Mesothelial cell of epicardium (in vitro differentiated cells): ENCODE results near the gene NSUN4. TPM values are rescaled to one million over a fixed set of nuclear protein-coding genes. Genes with fewer than 3 reads are reported as not detected.
A peak's percentile ranks its signal among the peaks of the same experiment; 100 is the strongest.
"Not testable (repeated sequence)": the region's sequence is repeated elsewhere in the genome, so short reads cannot be mapped to it uniquely, and the experiment has no call there.

Source experiments
- DNase-seq, 2 experiments: peaks; one replicate each; pipeline ENCODE4 v3.0.0; 2021; ENCODE audit warnings: low spot score in 2 of 2; ENCODE audit not compliant: unreplicated experiment in 2 of 2
- H3K27ac Mint-ChIP-seq: 2 replicates; pipeline ENCODE4 v1.8.0; 2021; ENCODE audit warnings: mixed read lengths
- H3K27me3 Mint-ChIP-seq: 2 replicates; pipeline ENCODE4 v1.8.0; 2021; ENCODE audit warnings: low read depth, mixed read lengths
- H3K36me3 Mint-ChIP-seq: 2 replicates; pipeline ENCODE4 v1.8.0; 2021; ENCODE audit warnings: mixed read lengths
- H3K4me1 Mint-ChIP-seq: 2 replicates; pipeline ENCODE4 v1.8.0; 2021; ENCODE audit warnings: mixed read lengths
- H3K4me3 Mint-ChIP-seq: 2 replicates; pipeline ENCODE4 v1.8.0; 2021; ENCODE audit warnings: mild to moderate bottlenecking, moderate library complexity, mixed read lengths
- H3K9me3 Mint-ChIP-seq: 2 replicates; pipeline ENCODE4 v1.8.0; 2021; ENCODE audit warnings: mixed read lengths
- total RNA-seq: library from RNA; stranded (reverse); gene quantifications from 3 replicates; pipeline ENCODE4 v1.2.1, GENCODE V29; 2021
- TF ChIP-seq, protein P1 (sequence below): fragments of 200-600 bp; sonication (generic); IDR thresholded peaks from one replicate; pipeline ENCODE4 v1.5.0; 2021; ENCODE audit warnings: antibody characterized with exemption; ENCODE audit not compliant: unreplicated experiment

Gene NSUN4
- total RNA-seq, 1 donor from 2014 or later = 23.5 TPM

DNA sequence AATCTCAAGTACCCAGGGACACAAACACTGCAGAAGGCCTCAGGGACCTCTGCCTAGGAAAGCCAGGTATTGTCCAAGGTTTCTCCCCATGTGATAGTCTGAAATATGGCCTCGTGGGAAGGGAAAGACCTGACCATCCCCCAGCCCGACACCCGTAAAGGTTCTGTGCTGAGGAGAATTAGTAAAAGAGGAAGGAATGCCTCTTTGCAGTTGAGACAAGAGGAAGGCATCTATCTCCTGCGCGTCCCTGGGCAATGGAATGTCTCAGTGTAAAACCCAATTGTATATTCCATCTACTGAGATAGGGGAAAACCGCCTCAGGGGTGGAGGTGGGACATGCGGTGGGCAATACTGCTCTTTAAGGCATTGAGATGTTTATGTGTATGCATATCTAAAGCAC is 10.8 kb upstream of the NSUN4 start:
- H3K4me1 Mint-ChIP-seq, H3K27me3 Mint-ChIP-seq, H3K9me3 Mint-ChIP-seq, H3K4me3 Mint-ChIP-seq, DNase-seq, H3K36me3 Mint-ChIP-seq, H3K27ac Mint-ChIP-seq: not testable (repeated sequence)

DNA sequence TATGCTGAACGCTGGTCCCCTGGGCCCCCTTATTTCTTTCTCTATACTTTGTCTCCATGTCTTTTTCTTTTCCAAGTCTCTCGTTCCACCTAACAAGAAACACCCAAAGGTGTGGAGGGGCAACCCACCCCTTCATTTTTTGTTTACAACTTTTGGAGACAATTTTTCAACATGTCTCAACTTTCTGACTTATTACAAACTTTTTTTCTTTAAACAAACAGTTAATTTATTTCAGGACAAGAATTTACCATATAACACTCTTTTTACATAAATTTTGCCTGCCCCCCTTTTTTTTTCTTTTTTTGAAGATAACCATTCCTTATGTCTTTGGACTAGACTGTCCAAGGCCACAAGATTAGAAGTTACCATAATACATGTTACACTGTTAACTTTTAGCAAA is 10.2 kb upstream of the NSUN4 start:
- not testable (repeated sequence) for H3K27ac Mint-ChIP-seq, H3K4me3 Mint-ChIP-seq, DNase-seq, H3K27me3 Mint-ChIP-seq, H3K4me1 Mint-ChIP-seq, H3K9me3 Mint-ChIP-seq, H3K36me3 Mint-ChIP-seq

DNA sequence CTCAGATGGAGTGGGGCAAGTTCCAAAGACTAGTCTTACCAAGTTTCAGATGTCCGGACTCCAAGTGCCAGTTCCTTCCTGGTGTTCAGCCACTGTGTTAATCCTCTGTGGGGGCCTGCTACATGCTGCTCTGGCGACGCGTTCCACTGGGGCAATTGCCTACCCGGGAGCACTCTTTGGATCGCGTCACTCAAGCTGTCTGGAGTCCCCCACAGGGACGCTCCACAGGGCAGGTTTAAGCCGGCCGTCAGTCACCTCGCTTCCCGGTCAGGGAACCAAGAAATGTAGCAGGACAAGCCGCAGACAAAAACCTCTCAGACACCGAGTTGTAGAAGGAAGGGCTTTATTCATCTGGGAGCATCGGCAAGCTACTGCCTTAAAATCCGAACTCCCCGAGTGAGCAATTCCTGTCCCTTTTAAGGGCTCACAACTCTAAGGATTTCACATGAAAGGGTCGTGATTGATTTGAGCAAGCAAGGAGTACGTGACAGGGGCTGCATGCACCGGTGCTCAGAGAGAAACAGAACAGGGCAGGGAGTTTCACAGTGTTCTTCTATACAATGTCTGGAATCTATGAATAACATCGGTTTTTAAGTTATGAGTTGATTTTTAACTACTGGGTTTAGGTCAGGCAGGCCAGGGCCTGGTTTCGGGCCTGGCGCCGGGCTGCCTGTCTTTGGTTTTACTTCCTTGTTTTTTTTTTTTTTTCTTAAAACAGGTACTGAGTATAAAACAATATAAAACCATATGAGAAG is 8.6 kb upstream of the NSUN4 start:
- H3K4me1 Mint-ChIP-seq, DNase-seq, H3K4me3 Mint-ChIP-seq, H3K36me3 Mint-ChIP-seq, H3K27me3 Mint-ChIP-seq, H3K9me3 Mint-ChIP-seq: not testable (repeated sequence)
- peak overlapping the region; percentile 69 for H3K27ac Mint-ChIP-seq

DNA sequence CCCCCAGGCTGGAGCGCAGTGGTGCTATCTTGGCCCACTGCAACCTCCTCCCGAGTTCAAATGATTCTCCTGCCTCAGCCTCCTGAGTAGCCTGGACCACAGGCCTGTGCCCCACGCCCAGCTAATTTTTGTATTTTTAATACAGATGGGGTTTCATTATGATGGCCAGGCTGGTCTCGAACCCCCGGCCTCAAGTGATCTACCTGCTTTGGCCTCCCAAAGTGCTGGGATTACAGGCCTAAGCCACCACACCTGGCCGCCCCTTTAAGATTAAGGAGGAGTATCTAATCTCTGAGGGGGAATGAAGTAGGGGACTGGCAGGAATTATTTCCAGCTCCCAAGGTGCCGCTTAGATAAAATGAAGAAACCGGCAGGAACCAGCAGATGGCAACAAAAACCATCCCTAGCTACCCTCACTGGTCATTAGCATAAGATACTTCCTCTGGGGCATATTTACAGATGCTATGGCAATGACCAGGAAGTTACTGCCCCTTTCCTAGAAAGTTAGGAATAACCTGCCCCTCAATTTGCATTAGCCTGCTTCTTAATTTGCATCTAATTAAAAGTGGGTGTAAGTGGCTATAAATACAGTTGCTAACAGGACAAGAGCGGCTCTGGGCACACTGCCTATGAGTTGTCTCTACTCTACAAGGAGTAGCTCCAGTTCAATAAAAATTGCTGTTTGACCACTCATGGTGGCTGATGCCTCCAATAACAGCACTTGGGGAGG is 7.1 kb upstream of the NSUN4 start:
- Mint-ChIP-seq H3K27me3 (no peaks in the 10 kb centered on the region), H3K9me3 (no peaks in the 10 kb centered on the region), H3K27ac (no peak overlapping the region), H3K4me3 (no peak overlapping the region), H3K36me3 (no peaks in the 10 kb centered on the region), H3K4me1 (peaks cover 4% of the 10 kb centered on the region)
- TF ChIP-seq, protein P1, sequence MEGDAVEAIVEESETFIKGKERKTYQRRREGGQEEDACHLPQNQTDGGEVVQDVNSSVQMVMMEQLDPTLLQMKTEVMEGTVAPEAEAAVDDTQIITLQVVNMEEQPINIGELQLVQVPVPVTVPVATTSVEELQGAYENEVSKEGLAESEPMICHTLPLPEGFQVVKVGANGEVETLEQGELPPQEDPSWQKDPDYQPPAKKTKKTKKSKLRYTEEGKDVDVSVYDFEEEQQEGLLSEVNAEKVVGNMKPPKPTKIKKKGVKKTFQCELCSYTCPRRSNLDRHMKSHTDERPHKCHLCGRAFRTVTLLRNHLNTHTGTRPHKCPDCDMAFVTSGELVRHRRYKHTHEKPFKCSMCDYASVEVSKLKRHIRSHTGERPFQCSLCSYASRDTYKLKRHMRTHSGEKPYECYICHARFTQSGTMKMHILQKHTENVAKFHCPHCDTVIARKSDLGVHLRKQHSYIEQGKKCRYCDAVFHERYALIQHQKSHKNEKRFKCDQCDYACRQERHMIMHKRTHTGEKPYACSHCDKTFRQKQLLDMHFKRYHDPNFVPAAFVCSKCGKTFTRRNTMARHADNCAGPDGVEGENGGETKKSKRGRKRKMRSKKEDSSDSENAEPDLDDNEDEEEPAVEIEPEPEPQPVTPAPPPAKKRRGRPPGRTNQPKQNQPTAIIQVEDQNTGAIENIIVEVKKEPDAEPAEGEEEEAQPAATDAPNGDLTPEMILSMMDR = no peak
- no peak for DNase-seq

DNA sequence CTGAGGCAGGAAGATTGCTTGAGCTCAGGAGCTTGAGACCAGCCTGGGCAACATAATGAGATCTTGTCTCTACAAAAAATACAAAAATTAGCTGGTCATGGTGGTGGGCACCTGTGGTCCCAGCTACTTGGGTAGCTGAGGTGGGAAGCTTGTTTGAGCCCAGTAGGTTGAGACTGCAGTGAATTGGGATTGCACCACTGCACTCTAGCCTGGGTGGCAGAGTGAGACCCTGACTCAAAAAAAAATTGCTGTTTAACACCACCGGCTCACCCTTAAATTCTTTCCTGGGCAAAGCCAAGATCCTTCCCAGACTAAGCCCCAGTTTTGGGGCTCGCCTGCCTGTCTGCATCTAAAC is 6.6 kb upstream of the NSUN4 start:
- TF ChIP-seq, protein P1 = no peak
- H3K9me3 Mint-ChIP-seq = no peaks in the 10 kb centered on the region
- H3K27me3 Mint-ChIP-seq = no peaks in the 10 kb centered on the region

DNA sequence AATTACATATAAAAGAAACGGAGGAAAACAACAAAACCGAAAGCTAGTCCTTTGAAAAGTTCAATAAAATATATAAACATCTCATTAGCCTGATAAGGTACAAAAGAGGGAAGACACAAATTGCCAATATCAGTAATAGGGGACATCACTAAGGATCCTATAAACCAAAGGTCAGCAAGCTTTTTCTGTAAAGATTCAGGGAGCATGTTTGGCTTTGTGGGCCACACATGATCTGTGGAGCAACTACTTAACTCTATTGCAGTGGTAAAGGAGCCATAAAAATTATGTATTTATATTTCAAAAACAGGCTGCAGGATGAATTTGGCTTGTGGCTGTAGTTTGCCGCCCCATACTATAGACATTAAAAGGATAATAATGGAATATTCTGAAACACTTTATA is 5.5 kb upstream of the NSUN4 start:
- Mint-ChIP-seq H3K4me3 (no peak overlapping the region), H3K27me3 (no peaks in the 10 kb centered on the region), H3K36me3 (no peaks in the 10 kb centered on the region)

More for the DNA sequence above, 6.6 kb upstream of the NSUN4 start:
- Mint-ChIP-seq H3K27ac (no peak overlapping the region), H3K4me3 (no peak overlapping the region), H3K36me3 (no peaks in the 10 kb centered on the region), H3K4me1 (peaks cover 6% of the 10 kb centered on the region)
- DNase-seq = no peak

DNA sequence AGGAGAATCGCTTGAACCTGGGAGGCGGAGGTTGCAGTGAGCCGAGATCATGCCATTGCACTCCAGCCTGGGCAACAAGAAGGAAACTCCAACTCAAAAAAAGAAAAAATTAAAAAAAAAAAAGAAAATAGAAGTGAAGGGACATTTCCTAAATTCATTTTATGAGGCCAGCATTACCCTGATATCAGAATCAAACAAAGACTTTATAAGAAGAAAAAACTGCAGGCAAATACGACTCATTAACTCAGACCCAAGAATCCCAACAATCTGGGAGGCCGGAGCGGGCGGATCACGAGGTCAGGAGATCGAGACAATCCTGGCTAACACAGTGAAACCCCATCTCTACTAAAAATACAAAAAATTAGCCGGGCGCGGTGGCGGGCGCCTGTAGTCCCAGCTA is 3.2 kb upstream of the NSUN4 start:
- H3K36me3 Mint-ChIP-seq, DNase-seq, H3K27ac Mint-ChIP-seq, H3K4me3 Mint-ChIP-seq, H3K27me3 Mint-ChIP-seq, H3K9me3 Mint-ChIP-seq: not testable (repeated sequence)
- peaks cover 26% of the 10 kb centered on the region for H3K4me1 Mint-ChIP-seq

More for the DNA sequence above, 5.5 kb upstream of the NSUN4 start:
- Mint-ChIP-seq H3K9me3 (no peaks in the 10 kb centered on the region), H3K27ac (no peak overlapping the region), H3K4me1 (peaks cover 11% of the 10 kb centered on the region)
- no peak for DNase-seq
- TF ChIP-seq, protein P1 = no peak
